Right lobe of liver (tissue), 4 donors: Measurements from ENCODE around the gene PRIMPOL.

ENCODE experiments used
- POLR2A ChIP-seq: fragments of 450-650 bp; IDR thresholded peaks from one replicate; pipeline ENCODE4 v1.6.1; 2017; ENCODE audit warnings: antibody characterized with exemption, mild to moderate bottlenecking
- TF ChIP-seq, protein P1 (sequence below), 4 donors: fragments of 200-600 bp in 3 of 4; fragments of 450-650 bp in 1 of 4; IDR thresholded peaks; one replicate each; pipeline versions ENCODE4 v1.5.1 to v1.8.0; 2016 to 2022; ENCODE audit warnings: antibody characterized with exemption in 4 of 4, mild to moderate bottlenecking in 2 of 4
- donor health status: DM: no; HTN: no; CAD: no.
- donor health status: DM: no; HTN: no; CAD: no.
- donor health status: DM: no; HTN: yes; CAD: no.

DNA sequence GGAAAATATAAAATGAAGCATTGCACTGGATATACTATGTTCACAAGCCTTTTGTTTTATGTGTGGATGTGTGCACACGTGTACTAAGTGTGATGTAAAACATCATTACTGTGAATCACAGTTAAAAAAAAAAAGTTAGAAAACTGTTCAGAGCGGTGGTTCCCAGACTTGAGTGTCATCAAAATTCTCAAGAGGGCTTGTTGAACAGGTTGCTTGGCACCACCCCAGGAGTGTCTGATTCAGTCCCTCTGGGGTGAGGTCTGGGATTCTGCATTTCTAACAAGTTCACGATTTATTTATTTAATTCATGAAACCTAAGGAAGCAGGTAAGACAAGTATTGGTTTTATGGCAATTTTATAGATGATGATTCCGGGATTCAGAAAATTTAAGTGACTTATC is 82.6 kb downstream of the PRIMPOL start:
- TF ChIP-seq POLR2A: no peak
- TF ChIP-seq, protein P1, sequence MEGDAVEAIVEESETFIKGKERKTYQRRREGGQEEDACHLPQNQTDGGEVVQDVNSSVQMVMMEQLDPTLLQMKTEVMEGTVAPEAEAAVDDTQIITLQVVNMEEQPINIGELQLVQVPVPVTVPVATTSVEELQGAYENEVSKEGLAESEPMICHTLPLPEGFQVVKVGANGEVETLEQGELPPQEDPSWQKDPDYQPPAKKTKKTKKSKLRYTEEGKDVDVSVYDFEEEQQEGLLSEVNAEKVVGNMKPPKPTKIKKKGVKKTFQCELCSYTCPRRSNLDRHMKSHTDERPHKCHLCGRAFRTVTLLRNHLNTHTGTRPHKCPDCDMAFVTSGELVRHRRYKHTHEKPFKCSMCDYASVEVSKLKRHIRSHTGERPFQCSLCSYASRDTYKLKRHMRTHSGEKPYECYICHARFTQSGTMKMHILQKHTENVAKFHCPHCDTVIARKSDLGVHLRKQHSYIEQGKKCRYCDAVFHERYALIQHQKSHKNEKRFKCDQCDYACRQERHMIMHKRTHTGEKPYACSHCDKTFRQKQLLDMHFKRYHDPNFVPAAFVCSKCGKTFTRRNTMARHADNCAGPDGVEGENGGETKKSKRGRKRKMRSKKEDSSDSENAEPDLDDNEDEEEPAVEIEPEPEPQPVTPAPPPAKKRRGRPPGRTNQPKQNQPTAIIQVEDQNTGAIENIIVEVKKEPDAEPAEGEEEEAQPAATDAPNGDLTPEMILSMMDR (IDR thresholded peaks at IDR 0.05): no peak
